ENCODE data around the gene C1orf116. TPM values are rescaled to one million over a fixed set of nuclear protein-coding genes. Genes with fewer than 3 reads are reported as not detected.
A peak's percentile ranks its signal among the peaks of the same experiment; 100 is the strongest.

C1orf116 gene
- total and polyA plus RNA-seq, 10 of the 15 experiments (the other 5 are each of a cell fraction or from before 2014, with no cell fraction given), result 0.01 to 0.08 TPM; not detected in 8

DNA sequence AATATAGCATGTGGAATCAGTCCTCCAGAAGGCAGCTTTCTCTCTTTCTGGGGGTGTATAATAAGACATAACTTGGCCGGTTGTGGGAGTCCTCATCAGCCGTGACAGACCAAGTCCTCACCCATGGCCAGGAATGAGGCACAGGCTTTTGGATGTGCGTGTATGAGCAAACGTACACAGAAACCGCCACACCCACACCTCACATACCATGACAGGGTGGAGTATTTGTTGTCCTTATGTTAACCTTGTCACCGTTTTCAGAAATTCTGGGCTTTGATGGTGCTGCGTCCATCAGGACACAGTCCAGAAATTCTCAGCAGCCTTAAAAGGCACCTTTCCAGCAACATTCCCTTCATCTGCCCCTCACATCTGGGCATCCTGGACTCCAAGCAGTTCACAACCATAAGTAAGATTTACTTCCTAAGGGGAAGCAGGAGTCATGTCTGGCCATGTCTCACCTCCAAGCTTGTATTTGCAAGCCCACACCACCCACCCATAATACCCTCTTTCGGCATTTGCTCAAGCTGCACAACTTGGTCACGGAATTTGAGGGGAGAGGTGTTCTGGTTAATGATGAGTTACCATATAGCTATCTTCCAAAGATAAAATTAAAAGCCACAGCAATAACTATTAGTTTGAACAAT, 12.4 kb downstream of the C1orf116 start:
- FAIRE-seq (no peak), ATAC-seq (no peak), DNase-seq (ENCODE audit: low read depth, low spot score) (no peak)
- Histone ChIP-seq H3K27ac (ENCODE audit: control insufficient read depth, insufficient read depth) (no peak overlapping the region), H3K79me2 (ENCODE audit: control insufficient read depth, insufficient read depth, low read length) (no peaks in the 10 kb centered on the region), H3K4me3 (no peak overlapping the region), H3K36me3 (ENCODE audit: control insufficient read depth in 2 of 2, insufficient read depth in 2 of 2, low read length in 1 of 2) (no peaks in the 10 kb centered on the region), H3K27me3 (replicated peaks in 1 of 2; ENCODE audit: control insufficient read depth in 2 of 2, insufficient read depth in 2 of 2, low read length in 1 of 2) (peaks cover 0 to 4% of the 10 kb centered on the region in 2 experiments; a peak in 3 of 4 replicates), H3K9me3 (replicated peaks; ENCODE audit: control insufficient read depth, insufficient read depth, low read length) (no peaks in the 10 kb centered on the region), H3K4me1 (ENCODE audit: control insufficient read depth, insufficient read depth, low read length) (no peaks in the 10 kb centered on the region), H3K4me2 (ENCODE audit: control insufficient read depth, insufficient read depth) (no peak overlapping the region), H3K9ac (ENCODE audit: control insufficient read depth, insufficient read depth, low read length) (no peak overlapping the region), H2AFZ (ENCODE audit: control insufficient read depth, low read depth, low read length) (no peak overlapping the region), H4K20me1 (ENCODE audit: control insufficient read depth, insufficient read depth) (no peaks in the 10 kb centered on the region)
- 55% methylated on average over 9 of the region's 9 CpGs for WGBS (ENCODE audit: insufficient coverage, insufficient replicate concordance, low lambda C conversion rate, missing lambda C conversion rate)
- CTCF ChIA-PET, result interaction anchor here (1.4 kb wide), 1 partner anchor 16 kb away, joined by 5 read pairs; no protein-coding TSS in a partner anchor
- in situ Hi-C loops (cut with MboI), result no loop called here
- SMC1A ChIA-PET (ENCODE audit: uncharacterized antibody, unreplicated experiment), result interaction anchor here (1.0 kb wide), 1 partner anchor 14 kb away, joined by 3 read pairs; no protein-coding TSS in a partner anchor
- TF ChIP-seq ZNF592 (IDR thresholded peaks at IDR 0.05), result no peak
- TF ChIP-seq ZBTB33 (IDR thresholded peaks at IDR 0.05), result no peak
- no peak for TF ChIP-seq BACH1 (IDR thresholded peaks at IDR 0.05; ENCODE audit: borderline replicate concordance)
- TF ChIP-seq, protein P1, sequence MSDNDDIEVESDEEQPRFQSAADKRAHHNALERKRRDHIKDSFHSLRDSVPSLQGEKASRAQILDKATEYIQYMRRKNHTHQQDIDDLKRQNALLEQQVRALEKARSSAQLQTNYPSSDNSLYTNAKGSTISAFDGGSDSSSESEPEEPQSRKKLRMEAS (IDR thresholded peaks at IDR 0.05; ENCODE audit: low read depth, low read length), result no peak
- TF ChIP-seq BCL3 (IDR thresholded peaks at IDR 0.05; ENCODE audit: borderline replicate concordance, insufficient read depth, low read depth, low read length, poor library complexity, severe bottlenecking), result peak; percentile 33
- RAD21 ChIA-PET (ENCODE audit: unreplicated experiment), result no interaction called here
- BruUV-seq (replicated peaks), result no TSS peak
- intact Hi-C loops (cut with micrococcal nuclease; ENCODE audit: unreplicated experiment), result no loop called here
- POLR2A ChIA-PET, result no interaction called here
